ENCODE results near the gene ZNF488.

Gene ZNF488

DNA sequence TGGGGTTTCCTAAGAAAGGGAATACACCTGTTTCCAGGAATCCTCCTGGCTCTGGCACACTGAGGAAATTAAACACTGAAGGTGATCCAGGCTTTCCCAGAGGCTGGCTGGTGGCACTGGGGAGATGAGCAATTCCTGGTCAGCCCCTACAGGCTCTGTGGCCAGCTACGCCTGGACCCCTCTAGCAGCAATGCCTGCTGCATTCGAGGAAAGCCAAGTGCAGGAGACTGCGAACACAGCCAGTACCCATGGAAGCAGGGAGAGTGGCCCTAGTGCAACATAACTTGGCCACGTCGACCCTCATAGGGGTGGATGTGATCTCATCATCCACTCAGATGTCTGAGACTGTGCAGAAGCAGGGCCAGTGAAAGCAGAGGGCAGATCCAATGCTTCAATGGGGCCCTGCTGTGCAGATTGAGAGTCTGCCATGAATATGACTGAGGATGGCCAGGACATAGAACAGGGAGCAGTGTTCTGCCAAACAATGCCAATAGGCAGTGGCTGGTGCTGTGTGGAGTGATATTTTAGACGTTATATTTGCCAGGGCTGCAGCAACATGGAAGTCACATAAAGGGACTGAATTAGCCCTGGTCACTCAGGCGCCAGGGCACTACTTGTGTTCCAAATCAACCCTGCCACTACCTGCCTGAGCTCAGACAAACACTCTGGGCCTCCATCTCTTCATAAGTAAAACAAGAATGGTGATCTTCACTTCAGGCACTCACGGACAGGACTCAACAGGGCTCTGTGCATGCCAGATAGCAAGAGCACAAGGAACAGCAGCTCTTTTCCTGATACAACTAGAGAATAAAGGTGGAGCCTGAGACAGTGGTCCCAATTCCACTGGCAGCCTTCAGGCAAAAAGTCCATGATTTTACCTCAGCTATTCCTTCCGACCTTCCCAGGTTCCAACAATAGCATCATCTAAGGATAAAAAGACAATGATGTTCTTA, 2.4 kb downstream of the ZNF488 start:
- no peak for DNase-seq

DNA sequence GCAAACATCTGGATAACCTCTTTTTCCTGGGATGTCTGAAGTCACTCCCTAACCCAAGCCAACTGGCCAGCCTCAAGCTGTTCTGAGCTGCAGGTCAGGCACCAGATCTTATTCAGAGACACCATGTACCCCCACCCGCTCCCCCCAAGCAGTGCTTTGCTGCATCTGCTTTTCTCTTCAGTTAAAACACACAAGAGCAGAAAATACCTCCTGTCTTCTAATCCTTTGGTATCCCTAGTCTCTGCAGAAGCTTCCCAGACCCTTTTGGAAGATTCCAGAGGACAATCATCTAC, 3.0 kb downstream of the ZNF488 start:
- DNase-seq: no peak

DNA sequence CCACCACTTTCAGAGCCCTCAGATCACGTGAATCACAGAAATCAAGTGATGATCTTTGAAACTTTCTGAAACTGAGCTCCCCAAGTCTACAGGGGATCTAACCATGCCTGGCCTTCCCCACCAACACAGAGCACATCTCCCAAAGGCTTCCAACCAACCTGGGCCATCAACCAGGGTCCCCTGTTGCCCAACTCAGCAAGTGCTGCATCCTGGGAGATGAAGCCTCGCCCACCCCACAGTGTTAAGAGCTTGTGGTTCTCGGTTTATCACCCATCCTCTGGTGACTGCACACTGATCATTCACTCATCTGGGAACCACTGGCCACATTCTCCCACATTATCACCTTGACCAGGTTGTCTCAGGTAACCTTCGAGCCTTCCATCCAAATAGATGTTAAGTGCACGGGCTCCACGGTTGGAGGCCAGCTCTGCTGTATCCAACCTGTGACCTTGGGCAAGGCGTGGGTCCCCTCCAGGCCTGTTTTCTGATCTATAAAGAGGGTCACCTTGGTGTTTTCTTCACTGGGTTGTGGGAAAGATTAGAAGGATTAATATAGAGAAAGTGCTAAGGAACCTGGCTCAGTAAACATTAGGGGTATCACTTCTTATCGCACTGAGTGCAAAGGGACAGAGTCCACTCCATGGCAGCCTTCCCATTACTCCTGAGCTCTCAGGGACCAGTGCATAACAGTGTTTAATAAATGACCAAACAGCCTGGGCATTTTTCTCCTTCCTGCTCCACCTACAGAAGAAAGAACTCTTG, 3.6 kb downstream of the ZNF488 start:
- no peak for DNase-seq

GRCh38 chr10:47379901-47380300, 4.2 kb downstream of the ZNF488 start:
- no peak for DNase-seq

DNA sequence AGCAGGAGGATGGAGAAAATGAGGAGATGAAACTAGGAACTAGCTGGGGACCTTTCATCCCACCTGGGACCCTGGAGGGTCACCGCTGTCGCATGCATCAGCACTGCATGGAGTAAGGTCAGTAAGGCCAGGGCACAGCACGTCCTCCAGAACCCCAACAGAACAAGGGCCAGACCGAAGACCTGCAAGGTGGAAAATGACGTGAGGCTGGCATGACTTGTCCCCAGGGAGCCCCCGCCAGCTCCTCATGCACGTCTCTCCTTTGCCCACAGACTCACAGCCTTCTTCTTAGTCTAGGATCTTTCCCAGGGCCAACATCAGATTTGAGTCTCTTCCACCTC, 4.7 kb downstream of the ZNF488 start:
- no peak for DNase-seq

GRCh38 chr10:47378606-47379444, 5.3 kb downstream of the ZNF488 start:
- DNase-seq: peak in 1 of 2 experiments; percentile 15

DNA sequence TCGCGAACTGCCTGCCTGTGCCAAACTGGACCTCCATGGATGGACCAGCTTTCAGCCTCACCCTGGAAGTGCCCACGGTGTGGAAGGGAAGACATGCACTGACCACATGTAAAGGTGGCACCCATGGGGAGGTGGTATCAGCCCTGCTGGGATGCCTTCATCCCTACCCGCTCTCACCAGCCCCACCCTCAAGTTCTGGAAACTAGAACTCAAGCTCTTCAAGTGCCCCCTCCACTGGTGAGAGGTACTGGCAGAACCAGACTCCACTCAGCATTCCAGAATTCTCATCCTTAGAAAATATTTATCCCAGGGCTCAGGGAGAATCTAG, 5.9 kb downstream of the ZNF488 start:
- no peak for DNase-seq

GRCh38 chr10:47376522-47377220, 7.4 kb downstream of the ZNF488 start:
- no peak for DNase-seq

- DNase-seq: no peak
These were observed 9.2 kb downstream of the ZNF488 start for GRCh38 chr10:47374611-47375536.

- no peak for DNase-seq
These were observed 11.4 kb downstream of the ZNF488 start for GRCh38 chr10:47372726-47373125.

- DNase-seq: no peak
These were observed 12.2 kb downstream of the ZNF488 start for GRCh38 chr10:47371629-47372485.

- no peak for DNase-seq
These were observed 13.2 kb downstream of the ZNF488 start for GRCh38 chr10:47370878-47371277.

- DNase-seq: no peak
These were observed 13.9 kb downstream of the ZNF488 start for GRCh38 chr10:47370015-47370767.

GRCh38 chr10:47369251-47369894, 14.7 kb downstream of the ZNF488 start:
- DNase-seq: no peak

- DNase-seq: peak in 1 of 2 experiments; percentile 7
These were observed 15.5 kb downstream of the ZNF488 start for GRCh38 chr10:47368431-47369180.

- DNase-seq: no peak
These were observed 16.4 kb downstream of the ZNF488 start for GRCh38 chr10:47367646-47368045.

DNA sequence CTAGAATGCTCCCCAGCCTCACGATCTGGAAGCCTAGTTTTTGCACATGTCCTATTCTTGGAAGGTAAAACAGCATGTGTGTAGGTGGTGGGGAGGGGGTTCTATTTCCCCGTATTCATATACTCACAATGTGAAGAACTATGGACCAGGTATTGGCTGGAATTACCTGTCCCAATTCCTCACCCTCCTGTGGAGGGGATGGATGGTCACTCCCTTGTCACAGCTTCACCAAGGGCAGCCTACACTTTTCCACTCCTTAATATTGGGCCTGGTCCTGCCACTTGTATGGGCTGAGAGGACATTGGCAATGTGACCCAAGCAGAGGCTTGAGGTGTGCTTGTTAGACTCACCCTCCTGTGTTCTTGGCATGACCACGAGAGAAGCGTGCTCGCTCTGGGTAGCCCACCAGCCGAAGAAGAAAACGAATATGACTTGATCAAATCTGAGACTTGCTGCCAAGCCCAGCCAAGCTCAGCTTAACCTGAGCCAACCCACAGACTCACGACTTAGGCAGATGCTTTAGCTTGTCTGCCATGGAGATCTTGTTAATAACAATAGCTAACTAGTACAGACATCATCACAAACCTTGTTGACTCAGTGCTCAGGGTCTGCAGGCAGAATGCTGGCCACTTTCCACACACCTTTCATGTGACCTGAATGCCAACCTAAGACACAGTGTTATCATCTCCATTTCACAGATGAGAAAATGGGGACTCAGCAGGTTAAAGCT, 17.2 kb downstream of the ZNF488 start:
- DNase-seq: no peak

DNA sequence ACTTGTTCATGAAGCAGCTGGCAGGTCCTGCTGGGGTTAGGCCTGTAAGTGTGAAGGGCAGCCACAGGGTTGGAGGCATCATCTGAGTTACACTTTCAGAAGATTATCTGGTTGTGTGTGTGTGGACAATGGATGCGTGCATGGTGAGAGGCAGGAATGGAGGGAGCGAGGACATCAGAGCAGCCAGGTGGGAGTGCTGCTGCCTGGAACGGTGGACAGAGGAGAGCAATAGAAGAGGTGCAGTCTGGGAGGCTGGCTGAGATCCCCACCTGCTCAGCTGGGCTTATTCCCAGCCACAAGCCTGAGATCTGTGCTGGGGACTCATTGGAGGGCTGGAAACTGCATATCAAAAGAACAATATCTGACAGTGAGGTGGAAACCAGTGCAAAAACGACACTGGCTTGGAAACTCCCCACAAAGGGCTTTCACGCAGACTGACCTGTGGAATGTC, 17.9 kb downstream of the ZNF488 start:
- DNase-seq: no peak

Data from NCI-H524 (cell line).